SK-N-MC (cell line): ENCODE results near the gene TRIM47.

ENCODE experiments used
- DNase-seq: peaks from one replicate; pipeline ENCODE4 v3.0.0-alpha.2; 2011; ENCODE audit warnings: low read depth, low spot score
- H3K27ac ChIP-seq: fragments of 200-600 bp; sonication (generic); 2 replicates; pipeline ENCODE4 v1.5.1; 2016; ENCODE audit warnings: mixed run types
- H3K36me3 ChIP-seq: fragments of 200-600 bp; sonication (generic); 2 replicates; pipeline ENCODE4 v1.6.1; 2017; ENCODE audit warnings: antibody characterized with exemption, low read length, mixed read lengths; ENCODE audit not compliant: insufficient read depth
- H3K4me3 ChIP-seq: fragments of 200-600 bp; sonication (generic); 2 replicates; pipeline ENCODE4 v1.5.1; 2016
- H3K9ac ChIP-seq: fragments of 200-600 bp; sonication (generic); 2 replicates; pipeline ENCODE4 v1.8.0; 2017; ENCODE audit warnings: mixed run types, mixed read lengths; ENCODE audit not compliant: insufficient read length
- H3K9me3 ChIP-seq: fragments of 200-600 bp; sonication (generic); 2 replicates; pipeline ENCODE4 v1.6.1; 2017; ENCODE audit warnings: low read depth, mild to moderate bottlenecking, antibody characterized with exemption, low read length, moderate library complexity, mixed read lengths
- EZH2 ChIP-seq: fragments of 200-600 bp; sonication (generic); IDR thresholded peaks from one replicate; pipeline ENCODE4 v1.6.1; 2017; ENCODE audit warnings: antibody characterized with exemption
- FOXP2 ChIP-seq: optimal IDR thresholded peaks from 2 replicates; pipeline ENCODE3; 2011; ENCODE audit warnings: mild to moderate bottlenecking, moderate library complexity; ENCODE audit not compliant: insufficient read depth; ENCODE audit errors: extremely low read length, control extremely low read depth
- POLR2AphosphoS5 ChIP-seq: IDR thresholded peaks from 2 replicates; pipeline ENCODE4 v1.6.1; 2012; ENCODE audit warnings: mild to moderate bottlenecking, low read depth, low read length, borderline replicate concordance

The TRIM47 gene

GRCh38 chr17:75878174-75878998 is at the start of gene TRIM47:
TSS of gene TRIM47 (minus strand) at chr17:75878581. CDS start at chr17:75878548, 33 bp downstream.
- Histone ChIP-seq H3K4me3 (no peak within 1 kb of the TSS), H3K36me3 (no peaks in the 10 kb centered on the region), H3K27ac (no peak within 1 kb of the TSS), H3K9ac (no peak within 1 kb of the TSS), H3K9me3 (no peaks in the 10 kb centered on the region)
- no peak for DNase-seq
- TF ChIP-seq POLR2AphosphoS5 (no peak), EZH2 (no peak), FOXP2 (no peak)

GRCh38 chr17:75927286-75927922 is 49.0 kb upstream of the TRIM47 start:
- TF ChIP-seq POLR2AphosphoS5: no peak
- TF ChIP-seq FOXP2: no peak
- TF ChIP-seq EZH2: no peak
- no peak overlapping the region for H3K9ac ChIP-seq
- no peaks in the 10 kb centered on the region for H3K9me3 ChIP-seq
- no peak for DNase-seq
- no peak overlapping the region for H3K27ac ChIP-seq
- no peaks in the 10 kb centered on the region for H3K36me3 ChIP-seq
- H3K4me3 ChIP-seq: no peak overlapping the region

GRCh38 chr17:75926456-75926855 is 48.1 kb upstream of the TRIM47 start:
- no peak overlapping the region for H3K4me3 ChIP-seq
- no peaks in the 10 kb centered on the region for H3K9me3 ChIP-seq
- no peak overlapping the region for H3K27ac ChIP-seq
- TF ChIP-seq EZH2 (no peak), FOXP2 (no peak), POLR2AphosphoS5 (no peak)
- H3K36me3 ChIP-seq: no peaks in the 10 kb centered on the region
- DNase-seq: no peak
- no peak overlapping the region for H3K9ac ChIP-seq

GRCh38 chr17:75925912-75926311 is 47.5 kb upstream of the TRIM47 start:
- H3K27ac ChIP-seq: no peak overlapping the region
- no peak overlapping the region for H3K9ac ChIP-seq
- no peaks in the 10 kb centered on the region for H3K9me3 ChIP-seq
- no peak for DNase-seq
- no peaks in the 10 kb centered on the region for H3K36me3 ChIP-seq
- no peak overlapping the region for H3K4me3 ChIP-seq
- TF ChIP-seq EZH2 (no peak), POLR2AphosphoS5 (no peak), FOXP2 (no peak)

- TF ChIP-seq EZH2 (no peak), FOXP2 (no peak), POLR2AphosphoS5 (no peak)
- no peak overlapping the region for H3K27ac ChIP-seq
- H3K36me3 ChIP-seq: no peaks in the 10 kb centered on the region; the same call in 1 of the 2 replicates
- H3K4me3 ChIP-seq: no peak overlapping the region
- H3K9ac ChIP-seq: no peak overlapping the region
- no peaks in the 10 kb centered on the region for H3K9me3 ChIP-seq
- DNase-seq: no peak
These were observed 46.7 kb upstream of the TRIM47 start for GRCh38 chr17:75925103-75925502.

GRCh38 chr17:75922963-75923874 is 44.8 kb upstream of the TRIM47 start:
- no peak for DNase-seq
- no peaks in the 10 kb centered on the region; the same call in 1 of the 2 replicates for H3K36me3 ChIP-seq
- no peaks in the 10 kb centered on the region for H3K9me3 ChIP-seq
- H3K27ac ChIP-seq: no peak overlapping the region
- no peak overlapping the region for H3K9ac ChIP-seq
- TF ChIP-seq EZH2: no peak
- TF ChIP-seq POLR2AphosphoS5: no peak
- TF ChIP-seq FOXP2: no peak
- no peak overlapping the region for H3K4me3 ChIP-seq

- Histone ChIP-seq H3K27ac (no peak overlapping the region), H3K36me3 (no peaks in the 10 kb centered on the region; the same call in 1 of the 2 replicates), H3K4me3 (no peak overlapping the region), H3K9me3 (no peaks in the 10 kb centered on the region), H3K9ac (no peak overlapping the region)
- DNase-seq: no peak
- TF ChIP-seq EZH2 (no peak), FOXP2 (no peak), POLR2AphosphoS5 (no peak)
These were observed 44.0 kb upstream of the TRIM47 start for GRCh38 chr17:75922173-75922961.
